ENCODE data around the gene SRPK1. TPM values are rescaled to one million over a fixed set of nuclear protein-coding genes. Genes with fewer than 3 reads are reported as not detected.

The SRPK1 gene
- total and polyA plus RNA-seq, 2 of the 8 experiments (the other 6 are each of a cell fraction or from before 2014, with no cell fraction given) = 25.7 to 116 TPM

DNA sequence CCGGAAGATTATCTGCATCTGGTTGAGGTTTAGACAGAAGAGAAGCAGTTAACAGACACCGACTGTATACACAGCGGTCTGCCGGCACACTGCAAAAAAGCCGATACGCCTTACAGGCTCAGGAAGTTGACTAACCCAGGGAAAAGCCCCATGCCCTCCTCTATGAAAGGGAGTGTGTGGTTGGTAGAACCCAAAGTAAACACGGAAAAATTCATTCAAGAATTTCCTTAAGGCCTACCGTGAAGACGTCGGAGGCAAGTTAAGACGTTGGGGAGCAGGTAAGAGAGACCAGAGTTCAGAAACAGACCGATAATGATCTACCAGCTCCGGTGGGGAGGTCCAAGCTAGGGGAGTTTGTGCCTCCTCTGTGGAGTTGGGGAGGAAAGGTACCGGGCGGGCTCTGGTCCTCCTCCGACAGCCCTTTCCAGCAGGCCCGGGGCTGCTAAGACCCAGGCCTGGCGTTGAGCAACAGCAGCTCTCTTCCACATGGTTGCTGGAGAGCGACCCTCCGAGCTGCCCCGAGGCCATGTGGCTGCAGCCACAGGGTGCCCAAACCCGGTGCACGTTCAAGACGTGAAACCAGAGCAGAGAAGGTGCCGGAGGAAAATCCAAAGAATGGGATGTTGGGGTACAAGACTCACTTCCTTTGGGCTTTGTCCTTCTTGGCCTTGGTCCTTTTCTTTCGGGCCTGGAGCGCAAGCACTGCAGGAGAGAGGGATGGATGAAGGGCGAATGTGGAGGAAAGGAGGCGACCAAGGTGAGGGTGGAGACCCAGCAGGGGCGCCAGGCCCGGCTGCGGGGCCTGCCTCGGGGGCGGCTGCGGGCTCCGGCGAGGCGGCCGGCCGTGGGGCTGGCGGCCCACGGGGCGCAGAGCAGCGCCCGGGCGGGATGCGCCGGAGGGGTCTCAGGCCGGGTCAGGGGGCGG, 809 bp downstream of the SRPK1 start (continued):
- TF ChIP-seq ZNF274 (IDR thresholded peaks at IDR 0.05; ENCODE audit: borderline replicate concordance, extremely low read depth, low read length) (no peak), BCL11A (IDR thresholded peaks at IDR 0.05; ENCODE audit: low read depth in 2 of 2, low read length in 2 of 2) (no peak), BACH1 (IDR thresholded peaks at IDR 0.05; ENCODE audit: low read length) (no peak)
